Memory B cell (primary cell): ENCODE measurements around the gene GRAMD1B.

ENCODE experiments used
- ATAC-seq: fragments of 150-1000 bp; cut with Tn5 transposase; 2 replicates; pipeline ENCODE4 v1.10.0; 2021; ENCODE audit warnings: low read depth, mild to moderate bottlenecking, moderate library complexity
- DNase-seq, 2 donors: peaks; one replicate each; pipeline ENCODE4 v3.0.0; 2022; ENCODE audit warnings: low spot score in 2 of 2
- H3K27ac Mint-ChIP-seq: one replicate; pipeline ENCODE4 v1.8.0; 2022; ENCODE audit warnings: mild to moderate bottlenecking, moderate library complexity, mixed read lengths
- H3K27me3 Mint-ChIP-seq: one replicate; pipeline ENCODE4 v1.8.0; 2022; ENCODE audit warnings: mixed read lengths
- H3K36me3 Mint-ChIP-seq: one replicate; pipeline ENCODE4 v1.8.0; 2022; ENCODE audit warnings: mild to moderate bottlenecking, mixed read lengths
- H3K4me1 Mint-ChIP-seq: one replicate; pipeline ENCODE4 v1.8.0; 2022; ENCODE audit warnings: mixed read lengths
- H3K4me3 Mint-ChIP-seq: one replicate; pipeline ENCODE4 v1.8.0; 2022; ENCODE audit warnings: mild to moderate bottlenecking, moderate library complexity, mixed read lengths
- H3K9me3 Mint-ChIP-seq: one replicate; pipeline ENCODE4 v1.8.0; 2022; ENCODE audit warnings: mixed read lengths

Gene GRAMD1B

DNA sequence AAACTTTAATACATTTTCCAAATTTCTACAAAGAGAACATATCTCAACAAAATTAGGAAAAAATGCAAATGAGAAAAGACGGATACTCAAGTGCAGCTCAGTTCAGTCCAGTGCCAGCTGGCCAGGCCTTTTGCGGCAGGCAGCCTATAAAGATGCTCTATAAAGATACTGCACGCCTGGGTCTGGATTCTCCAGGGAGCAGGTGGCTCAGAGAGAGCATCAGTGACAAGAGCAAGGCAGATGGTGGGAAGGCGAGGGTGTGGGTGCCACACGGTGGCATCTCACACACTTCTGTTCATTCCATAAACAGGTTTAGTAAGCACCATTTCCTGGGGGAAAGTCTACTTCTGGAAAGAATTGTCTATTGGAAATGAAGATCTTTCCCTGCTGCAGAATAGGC is 242.5 kb downstream of the GRAMD1B start:
- ATAC-seq = no peak
- H3K27ac Mint-ChIP-seq = no peak overlapping the region
- no peak for DNase-seq
- no peak overlapping the region for H3K4me3 Mint-ChIP-seq
- peaks cover 2% of the 10 kb centered on the region for H3K27me3 Mint-ChIP-seq
- H3K36me3 Mint-ChIP-seq = no peaks in the 10 kb centered on the region
- H3K4me1 Mint-ChIP-seq = no peaks in the 10 kb centered on the region
- no peaks in the 10 kb centered on the region for H3K9me3 Mint-ChIP-seq

DNA sequence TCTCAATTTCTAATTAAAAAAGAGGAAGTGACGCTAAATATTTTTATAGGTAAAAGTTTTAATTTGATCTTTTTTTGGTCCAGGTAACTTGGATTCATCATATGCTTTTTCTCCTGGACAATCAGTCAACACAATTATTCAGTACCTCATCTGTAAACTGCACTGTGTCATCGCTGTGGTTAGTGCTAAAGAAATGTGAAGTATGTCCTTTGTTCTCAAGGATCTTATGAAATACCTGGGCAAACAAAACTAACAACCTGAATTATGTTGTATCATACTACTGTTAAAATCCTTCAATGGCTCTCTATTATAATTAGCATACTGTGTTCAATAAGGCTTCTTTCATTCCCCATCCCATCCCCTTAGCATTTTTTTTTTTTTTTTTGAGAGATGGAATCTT is 244.2 kb downstream of the GRAMD1B start:
- no peak overlapping the region for H3K4me3 Mint-ChIP-seq
- ATAC-seq (no peak), DNase-seq (no peak)
- no peaks in the 10 kb centered on the region for H3K36me3 Mint-ChIP-seq
- H3K4me1 Mint-ChIP-seq = no peaks in the 10 kb centered on the region
- no peaks in the 10 kb centered on the region for H3K9me3 Mint-ChIP-seq
- H3K27me3 Mint-ChIP-seq = peaks cover 5% of the 10 kb centered on the region
- H3K27ac Mint-ChIP-seq = no peak overlapping the region
